ENCODE measurements around the gene LDHA.

The LDHA gene

GRCh38 chr11:18416459-18416858 is 22.1 kb downstream of the LDHA start:
- no peak overlapping the region for H3K27ac ChIP-seq (replicated peaks)
- TF ChIP-seq SPI1 (IDR thresholded peaks at IDR 0.05; ENCODE audit: borderline replicate concordance, low read depth) = no peak
- H3K4me3 ChIP-seq (replicated peaks; ENCODE audit: insufficient read depth, low read length) = no peak overlapping the region
- no peaks in the 10 kb centered on the region for H3K27me3 ChIP-seq (ENCODE audit: insufficient read depth, poor library complexity, severe bottlenecking)
- no peak for DNase-seq (ENCODE audit: low read depth in 1 of 2, low spot score in 1 of 2)

GRCh38 chr11:18419040-18419439 is 24.7 kb downstream of the LDHA start:
- TF ChIP-seq POLR2AphosphoS5 (IDR thresholded peaks at IDR 0.05; ENCODE audit: low read depth) (no peak), GABPA (IDR thresholded peaks at IDR 0.05; ENCODE audit: low read depth) (no peak), REST (IDR thresholded peaks at IDR 0.05; ENCODE audit: insufficient replicate concordance, low read depth) (no peak), SPI1 (IDR thresholded peaks at IDR 0.05; ENCODE audit: borderline replicate concordance, low read depth) (no peak), CTCF (IDR thresholded peaks at IDR 0.05; ENCODE audit: insufficient read depth, low read length) (no peak)
- Histone ChIP-seq H3K27me3 (ENCODE audit: insufficient read depth, poor library complexity, severe bottlenecking) (no peaks in the 10 kb centered on the region), H3K4me3 (replicated peaks; ENCODE audit: insufficient read depth, low read length) (no peak overlapping the region), H3K27ac (replicated peaks) (no peak overlapping the region)
- DNase-seq (ENCODE audit: low read depth in 1 of 2, low spot score in 1 of 2) = no peak

GRCh38 chr11:18420067-18420466 is 25.7 kb downstream of the LDHA start:
- Histone ChIP-seq H3K4me3 (replicated peaks; ENCODE audit: insufficient read depth, low read length) (no peak overlapping the region), H3K27me3 (ENCODE audit: insufficient read depth, poor library complexity, severe bottlenecking) (no peaks in the 10 kb centered on the region), H3K27ac (replicated peaks) (no peak overlapping the region)
- TF ChIP-seq POLR2AphosphoS5 (IDR thresholded peaks at IDR 0.05; ENCODE audit: low read depth) = no peak
- no peak for TF ChIP-seq CTCF (IDR thresholded peaks at IDR 0.05; ENCODE audit: insufficient read depth, low read length)
- TF ChIP-seq GABPA (IDR thresholded peaks at IDR 0.05; ENCODE audit: low read depth) = no peak
- TF ChIP-seq SPI1 (IDR thresholded peaks at IDR 0.05; ENCODE audit: borderline replicate concordance, low read depth) = no peak
- TF ChIP-seq REST (IDR thresholded peaks at IDR 0.05; ENCODE audit: insufficient replicate concordance, low read depth) = no peak
- no peak for DNase-seq (ENCODE audit: low read depth in 1 of 2, low spot score in 1 of 2)

- no peak overlapping the region for H3K4me3 ChIP-seq (replicated peaks; ENCODE audit: insufficient read depth, low read length)
- TF ChIP-seq POLR2AphosphoS5 (IDR thresholded peaks at IDR 0.05; ENCODE audit: low read depth) = no peak
- no peak for TF ChIP-seq GABPA (IDR thresholded peaks at IDR 0.05; ENCODE audit: low read depth)
- TF ChIP-seq CTCF (IDR thresholded peaks at IDR 0.05; ENCODE audit: insufficient read depth, low read length) = no peak
- TF ChIP-seq REST (IDR thresholded peaks at IDR 0.05; ENCODE audit: insufficient replicate concordance, low read depth) = no peak
- TF ChIP-seq SPI1 (IDR thresholded peaks at IDR 0.05; ENCODE audit: borderline replicate concordance, low read depth) = no peak
- H3K27me3 ChIP-seq (ENCODE audit: insufficient read depth, poor library complexity, severe bottlenecking) = no peaks in the 10 kb centered on the region
- H3K27ac ChIP-seq (replicated peaks) = no peak overlapping the region
- no peak for DNase-seq (ENCODE audit: low read depth in 1 of 2, low spot score in 1 of 2)
Measured at GRCh38 chr11:18427240-18427639, 32.9 kb downstream of the LDHA start.
